RWPE2 (cell line): ENCODE results near the gene ST7.

Experiments used
- ATAC-seq: fragments of 200-7000 bp; cut with Tn5 transposase; 3 replicates; pipeline ENCODE4 v1.9.1; 2021; ENCODE audit warnings: low read depth
- DNase-seq: peaks from one replicate; pipeline ENCODE4 v3.0.0-alpha.2; 2020; ENCODE audit warnings: low spot score
- H3K27ac ChIP-seq: fragments of 450-650 bp; 2 replicates; pipeline ENCODE4 v1.5.1; 2017; ENCODE audit warnings: mild to moderate bottlenecking; ENCODE audit not compliant: poor library complexity, severe bottlenecking
- H3K27me3 ChIP-seq: fragments of 250-450 bp; sonication (Bioruptor Pico); 2 replicates; pipeline ENCODE4 v1.5.1; 2021; ENCODE audit warnings: mild to moderate bottlenecking, moderate library complexity; ENCODE audit not compliant: insufficient read depth, poor library complexity, severe bottlenecking
- H3K36me3 ChIP-seq: fragments of 250-450 bp; sonication (Bioruptor Pico); 2 replicates; pipeline ENCODE4 v1.5.1; 2020; ENCODE audit warnings: low read depth, mild to moderate bottlenecking, moderate library complexity
- H3K4me1 ChIP-seq: fragments of 250-450 bp; sonication (Bioruptor Pico); 2 replicates; pipeline ENCODE4 v1.5.1; 2021; ENCODE audit warnings: mild to moderate bottlenecking, moderate library complexity; ENCODE audit not compliant: insufficient read depth, poor library complexity, severe bottlenecking
- H3K4me3 ChIP-seq: fragments of 250-450 bp; sonication (Bioruptor Pico); 2 replicates; pipeline ENCODE4 v1.5.1; 2021; ENCODE audit warnings: mild to moderate bottlenecking, moderate library complexity; ENCODE audit not compliant: severe bottlenecking
- H3K9me3 ChIP-seq: fragments of 250-450 bp; sonication (Bioruptor Pico); 2 replicates; pipeline ENCODE4 v1.5.1; 2021; ENCODE audit warnings: mild to moderate bottlenecking, moderate library complexity; ENCODE audit not compliant: severe bottlenecking
- TF ChIP-seq, protein P1 (sequence below): fragments of 450-650 bp; IDR thresholded peaks from one replicate; pipeline ENCODE4 v1.5.1; 2017; ENCODE audit warnings: mild to moderate bottlenecking, moderate library complexity; ENCODE audit not compliant: poor library complexity, severe bottlenecking

The ST7 gene

GRCh38 chr7:117075934-117076333 lies 122.6 kb downstream of the ST7 start:
- no peak for DNase-seq
- no peaks in the 10 kb centered on the region for H3K36me3 ChIP-seq
- H3K27ac ChIP-seq = no peak overlapping the region
- no peak overlapping the region for H3K4me3 ChIP-seq
- no peaks in the 10 kb centered on the region for H3K27me3 ChIP-seq
- TF ChIP-seq, protein P1, sequence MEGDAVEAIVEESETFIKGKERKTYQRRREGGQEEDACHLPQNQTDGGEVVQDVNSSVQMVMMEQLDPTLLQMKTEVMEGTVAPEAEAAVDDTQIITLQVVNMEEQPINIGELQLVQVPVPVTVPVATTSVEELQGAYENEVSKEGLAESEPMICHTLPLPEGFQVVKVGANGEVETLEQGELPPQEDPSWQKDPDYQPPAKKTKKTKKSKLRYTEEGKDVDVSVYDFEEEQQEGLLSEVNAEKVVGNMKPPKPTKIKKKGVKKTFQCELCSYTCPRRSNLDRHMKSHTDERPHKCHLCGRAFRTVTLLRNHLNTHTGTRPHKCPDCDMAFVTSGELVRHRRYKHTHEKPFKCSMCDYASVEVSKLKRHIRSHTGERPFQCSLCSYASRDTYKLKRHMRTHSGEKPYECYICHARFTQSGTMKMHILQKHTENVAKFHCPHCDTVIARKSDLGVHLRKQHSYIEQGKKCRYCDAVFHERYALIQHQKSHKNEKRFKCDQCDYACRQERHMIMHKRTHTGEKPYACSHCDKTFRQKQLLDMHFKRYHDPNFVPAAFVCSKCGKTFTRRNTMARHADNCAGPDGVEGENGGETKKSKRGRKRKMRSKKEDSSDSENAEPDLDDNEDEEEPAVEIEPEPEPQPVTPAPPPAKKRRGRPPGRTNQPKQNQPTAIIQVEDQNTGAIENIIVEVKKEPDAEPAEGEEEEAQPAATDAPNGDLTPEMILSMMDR = no peak
- no peaks in the 10 kb centered on the region for H3K9me3 ChIP-seq
- no peak for ATAC-seq
- H3K4me1 ChIP-seq = peaks cover 4% of the 10 kb centered on the region

DNA sequence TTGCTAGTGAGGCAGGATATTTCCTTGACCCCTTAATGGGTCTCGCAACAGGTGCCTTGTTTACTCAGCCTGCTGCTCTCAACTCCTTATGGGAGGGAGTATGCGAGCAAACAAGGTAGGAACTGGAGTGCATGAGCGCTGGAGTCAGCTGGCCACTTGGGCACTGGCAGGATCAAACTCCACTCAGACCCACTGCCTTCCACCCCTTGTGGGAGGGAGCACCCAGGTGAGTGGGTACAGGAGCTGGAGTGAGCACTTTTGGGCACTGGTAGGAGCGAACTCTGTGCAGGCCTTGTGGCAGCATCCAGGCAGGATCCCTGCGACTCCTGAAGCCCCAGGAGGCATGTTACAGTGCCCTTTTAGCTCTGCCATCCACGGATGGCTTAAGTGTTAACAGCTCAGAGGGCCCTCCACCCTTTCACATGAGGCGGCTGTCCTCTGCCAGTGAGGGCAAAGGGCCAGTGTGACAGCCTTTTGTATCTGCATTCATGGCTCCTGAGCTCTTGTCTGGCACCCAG lies 123.2 kb downstream of the ST7 start:
- ATAC-seq = no peak
- H3K4me1 ChIP-seq = peaks cover 4% of the 10 kb centered on the region
- no peak for DNase-seq
- TF ChIP-seq, protein P1 = no peak
- no peak overlapping the region for H3K4me3 ChIP-seq
- H3K9me3 ChIP-seq = no peaks in the 10 kb centered on the region
- no peaks in the 10 kb centered on the region for H3K36me3 ChIP-seq
- no peak overlapping the region for H3K27ac ChIP-seq
- no peaks in the 10 kb centered on the region for H3K27me3 ChIP-seq

DNA sequence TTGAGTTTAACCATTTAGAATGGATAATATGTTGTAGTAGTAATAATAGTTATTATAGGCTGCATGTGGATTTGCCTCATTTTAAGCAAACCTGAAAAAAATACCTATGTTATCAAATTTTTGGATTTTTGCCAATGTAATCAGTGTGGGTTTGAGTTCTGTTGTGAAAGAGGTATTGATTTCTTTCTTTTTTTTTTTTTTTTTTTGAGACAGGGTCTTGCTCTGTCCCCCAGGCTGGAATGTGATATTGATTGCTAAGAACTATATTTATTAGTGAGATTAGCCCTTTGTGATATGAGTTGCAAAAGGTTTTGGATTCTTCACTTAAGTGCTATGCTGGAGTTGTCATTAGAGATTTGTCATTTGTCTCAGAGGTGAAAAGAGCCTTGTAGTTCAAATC lies 124.4 kb downstream of the ST7 start:
- Histone ChIP-seq H3K36me3 (no peaks in the 10 kb centered on the region), H3K27ac (no peak overlapping the region), H3K9me3 (no peaks in the 10 kb centered on the region), H3K4me1 (no peaks in the 10 kb centered on the region), H3K27me3 (no peaks in the 10 kb centered on the region), H3K4me3 (no peak overlapping the region)
- TF ChIP-seq, protein P1 = no peak
- ATAC-seq (no peak), DNase-seq (no peak)

DNA sequence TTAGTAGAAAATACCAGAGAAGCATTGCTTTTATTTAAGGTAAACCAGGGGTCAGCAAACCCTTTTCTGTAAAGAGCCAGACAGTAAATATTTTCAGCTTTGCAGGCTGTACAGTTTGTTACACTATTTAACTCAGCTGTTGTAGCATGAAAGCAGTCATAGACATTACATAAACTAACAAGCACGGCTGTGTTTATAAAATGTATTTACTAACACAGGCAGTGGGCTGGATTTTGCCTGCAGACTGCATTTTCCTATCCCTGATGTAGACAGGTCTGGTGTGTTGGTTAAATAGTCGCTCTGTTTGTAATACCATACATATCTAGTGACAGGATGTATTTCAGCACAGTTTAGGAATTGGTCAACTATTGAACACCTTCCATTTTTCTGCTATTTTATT lies 129.3 kb downstream of the ST7 start:
- Histone ChIP-seq H3K9me3 (no peaks in the 10 kb centered on the region), H3K27me3 (no peaks in the 10 kb centered on the region), H3K4me1 (no peaks in the 10 kb centered on the region), H3K36me3 (no peaks in the 10 kb centered on the region), H3K4me3 (no peak overlapping the region), H3K27ac (no peak overlapping the region)
- ATAC-seq (no peak), DNase-seq (no peak)
- TF ChIP-seq, protein P1 = no peak

- Histone ChIP-seq H3K27me3 (no peaks in the 10 kb centered on the region), H3K36me3 (no peaks in the 10 kb centered on the region), H3K4me3 (no peak overlapping the region), H3K9me3 (no peaks in the 10 kb centered on the region), H3K27ac (no peak overlapping the region), H3K4me1 (no peaks in the 10 kb centered on the region)
- DNase-seq = no peak
- no peak for ATAC-seq
- TF ChIP-seq, protein P1 = no peak
Observed at GRCh38 chr7:117083648-117084047, 130.3 kb downstream of the ST7 start.
